Subcutaneous adipose tissue (tissue), 4 donors: ENCODE data around the gene DLG2. TPM values are rescaled to one million over a fixed set of nuclear protein-coding genes. Genes with fewer than 3 reads are reported as not detected.

Source experiments
- total RNA-seq, 4 donors: library from RNA; depleted of rRNA; stranded (reverse); fragments of >200 nt; gene quantifications; one replicate each; pipeline ENCODE4 v1.1.0, GENCODE V29; 2016
- TF ChIP-seq, protein P1 (sequence below): fragments of 450-650 bp; IDR thresholded peaks from one replicate; pipeline ENCODE4 v1.5.1; 2016; ENCODE audit warnings: low read depth, mild to moderate bottlenecking, control low read depth, antibody characterized with exemption, moderate library complexity

DLG2 gene
- total RNA-seq, 4 donors from 2014 or later = 3.6 to 7.0 (median 6.1) TPM

DNA sequence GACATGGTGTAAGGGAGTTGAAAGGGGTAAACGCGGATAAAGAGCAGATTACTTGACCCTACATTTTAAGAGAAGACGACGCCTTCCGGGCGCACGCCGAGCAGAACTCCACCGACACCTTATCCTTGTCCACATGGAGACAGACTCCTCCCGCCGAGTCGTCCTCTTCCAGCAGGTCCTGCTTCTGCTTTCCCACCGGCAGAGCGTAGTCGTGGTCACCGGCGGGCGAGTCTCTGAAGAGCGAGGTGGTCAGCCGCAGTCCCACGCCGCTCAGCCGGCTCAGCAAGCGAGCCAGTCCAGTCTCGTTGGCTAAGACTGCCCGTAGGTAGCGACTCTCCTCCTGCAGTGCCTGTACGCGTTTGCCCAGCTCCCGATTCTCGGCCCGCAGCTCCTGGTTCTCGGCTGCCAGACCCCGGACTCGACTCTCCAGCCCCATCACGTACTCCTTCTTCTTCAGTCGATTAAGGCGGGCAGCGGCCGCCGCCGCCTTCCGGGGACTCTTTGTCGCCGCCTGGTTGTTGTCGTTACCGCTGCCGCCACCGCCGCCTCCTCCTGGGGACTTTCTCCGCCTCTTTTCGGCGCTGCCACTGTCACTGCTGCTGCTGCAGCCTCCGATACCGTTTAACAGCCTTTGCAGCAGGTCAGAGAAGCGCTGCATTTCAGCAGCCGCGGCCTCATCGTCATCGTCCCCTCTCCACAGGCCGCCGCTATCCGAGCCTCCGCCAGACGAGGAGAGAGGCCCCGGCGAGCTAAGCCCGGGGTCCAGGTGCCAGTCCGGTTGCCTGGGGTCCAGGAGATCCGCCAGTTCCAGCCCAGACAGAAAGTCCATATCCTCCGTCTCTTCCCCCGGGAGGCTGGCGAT is 36.8 kb upstream of the DLG2 start:
- TF ChIP-seq, protein P1, sequence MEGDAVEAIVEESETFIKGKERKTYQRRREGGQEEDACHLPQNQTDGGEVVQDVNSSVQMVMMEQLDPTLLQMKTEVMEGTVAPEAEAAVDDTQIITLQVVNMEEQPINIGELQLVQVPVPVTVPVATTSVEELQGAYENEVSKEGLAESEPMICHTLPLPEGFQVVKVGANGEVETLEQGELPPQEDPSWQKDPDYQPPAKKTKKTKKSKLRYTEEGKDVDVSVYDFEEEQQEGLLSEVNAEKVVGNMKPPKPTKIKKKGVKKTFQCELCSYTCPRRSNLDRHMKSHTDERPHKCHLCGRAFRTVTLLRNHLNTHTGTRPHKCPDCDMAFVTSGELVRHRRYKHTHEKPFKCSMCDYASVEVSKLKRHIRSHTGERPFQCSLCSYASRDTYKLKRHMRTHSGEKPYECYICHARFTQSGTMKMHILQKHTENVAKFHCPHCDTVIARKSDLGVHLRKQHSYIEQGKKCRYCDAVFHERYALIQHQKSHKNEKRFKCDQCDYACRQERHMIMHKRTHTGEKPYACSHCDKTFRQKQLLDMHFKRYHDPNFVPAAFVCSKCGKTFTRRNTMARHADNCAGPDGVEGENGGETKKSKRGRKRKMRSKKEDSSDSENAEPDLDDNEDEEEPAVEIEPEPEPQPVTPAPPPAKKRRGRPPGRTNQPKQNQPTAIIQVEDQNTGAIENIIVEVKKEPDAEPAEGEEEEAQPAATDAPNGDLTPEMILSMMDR = no peak

DNA sequence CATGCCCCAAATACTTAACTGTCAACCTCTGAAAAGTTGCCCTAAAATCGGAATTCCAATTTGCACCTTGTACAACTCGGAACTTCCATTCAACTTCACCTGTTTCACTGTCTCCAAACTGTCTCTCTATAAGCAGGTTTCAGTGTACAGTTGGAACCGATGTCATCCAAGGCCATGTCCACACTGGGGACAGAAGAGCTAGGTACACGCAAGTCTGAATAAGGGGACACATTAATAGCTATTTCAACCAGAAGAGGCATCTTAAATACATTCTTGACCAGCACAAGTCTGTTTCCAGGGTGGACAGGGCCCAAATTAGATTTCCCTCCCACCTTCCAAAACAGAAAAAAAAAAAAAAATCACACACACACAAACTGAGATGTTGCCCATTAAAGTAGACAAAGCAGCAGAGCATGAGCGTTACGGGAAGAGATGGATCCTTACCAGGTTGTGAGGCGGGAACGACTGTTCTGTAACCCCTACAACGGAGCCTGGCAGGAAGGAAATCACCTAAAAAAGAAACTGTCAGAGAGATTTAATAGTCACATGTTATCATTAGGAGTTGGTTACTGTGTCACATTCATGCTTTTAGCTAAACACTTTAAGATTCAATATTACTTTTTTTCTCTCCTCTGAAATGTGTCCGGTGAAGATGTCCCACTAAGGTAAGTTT is 36.1 kb upstream of the DLG2 start:
- TF ChIP-seq, protein P1 = no peak

DNA sequence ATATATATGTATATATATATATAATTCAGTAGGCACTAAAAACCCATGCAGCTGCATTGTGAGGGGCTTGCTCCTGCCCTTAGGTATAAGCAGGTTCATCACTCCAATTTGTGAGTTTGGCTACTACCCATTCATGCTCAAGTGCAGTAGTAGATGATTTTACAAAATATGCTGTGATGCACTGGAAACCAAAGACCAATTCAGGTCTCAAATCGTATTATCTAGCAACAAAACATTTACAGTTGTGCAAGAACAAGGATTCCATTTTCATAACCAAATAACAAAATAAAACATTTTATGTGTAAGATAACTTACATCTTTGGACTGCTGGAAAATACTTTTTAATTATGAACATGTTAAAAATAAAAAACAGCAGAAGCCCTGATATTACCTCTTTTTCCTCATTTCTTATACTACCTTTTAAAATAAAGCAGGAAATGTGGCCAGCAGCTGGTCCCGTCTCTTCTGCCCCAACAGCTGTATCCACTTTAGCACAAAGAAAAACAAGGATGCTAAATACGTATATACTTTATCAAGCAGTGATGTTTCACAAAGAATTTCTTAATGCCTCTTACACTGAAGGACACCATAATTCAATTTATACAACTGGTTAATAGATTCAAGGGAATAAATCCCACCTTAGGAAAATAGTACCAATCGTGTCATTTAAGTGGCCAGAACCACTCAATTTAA is 35.0 kb upstream of the DLG2 start:
- TF ChIP-seq, protein P1 = no peak

DNA sequence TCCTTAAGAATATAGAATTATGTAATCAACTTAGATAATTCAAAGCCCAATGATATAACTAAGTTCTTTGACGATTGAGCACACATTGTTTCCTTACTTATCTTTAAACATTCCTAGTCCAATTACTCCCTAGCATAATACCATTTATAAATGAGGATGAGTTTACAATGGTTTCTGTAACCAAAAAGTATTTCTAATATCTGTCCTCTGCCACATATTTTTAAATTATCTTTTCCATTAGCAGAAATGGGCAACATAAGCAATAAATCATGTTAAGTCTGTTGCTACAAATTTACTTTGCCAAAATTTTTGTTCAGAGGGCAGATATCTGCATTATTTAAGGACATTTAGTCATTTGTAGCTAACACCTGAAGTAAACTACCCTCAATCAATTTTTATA is 31.0 kb upstream of the DLG2 start:
- TF ChIP-seq, protein P1 = no peak

DNA sequence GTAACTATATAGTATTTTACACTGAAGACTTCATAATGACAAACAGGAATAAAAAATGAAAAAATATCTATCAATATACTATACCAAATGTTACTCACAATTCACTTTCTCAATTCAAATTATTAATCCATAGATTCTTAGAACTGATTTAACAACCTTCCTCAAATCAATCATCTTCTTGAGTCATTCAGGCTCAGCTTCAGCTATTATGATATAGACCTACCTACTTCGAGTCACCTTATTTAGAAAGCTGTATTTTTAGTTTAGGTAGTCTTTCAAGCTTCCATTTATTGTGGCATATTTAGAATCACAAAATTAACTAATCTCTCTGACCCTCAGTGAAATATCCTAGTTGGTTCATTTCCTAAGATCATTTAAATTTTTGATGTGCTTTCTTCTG is 29.6 kb upstream of the DLG2 start:
- TF ChIP-seq, protein P1 = no peak

DNA sequence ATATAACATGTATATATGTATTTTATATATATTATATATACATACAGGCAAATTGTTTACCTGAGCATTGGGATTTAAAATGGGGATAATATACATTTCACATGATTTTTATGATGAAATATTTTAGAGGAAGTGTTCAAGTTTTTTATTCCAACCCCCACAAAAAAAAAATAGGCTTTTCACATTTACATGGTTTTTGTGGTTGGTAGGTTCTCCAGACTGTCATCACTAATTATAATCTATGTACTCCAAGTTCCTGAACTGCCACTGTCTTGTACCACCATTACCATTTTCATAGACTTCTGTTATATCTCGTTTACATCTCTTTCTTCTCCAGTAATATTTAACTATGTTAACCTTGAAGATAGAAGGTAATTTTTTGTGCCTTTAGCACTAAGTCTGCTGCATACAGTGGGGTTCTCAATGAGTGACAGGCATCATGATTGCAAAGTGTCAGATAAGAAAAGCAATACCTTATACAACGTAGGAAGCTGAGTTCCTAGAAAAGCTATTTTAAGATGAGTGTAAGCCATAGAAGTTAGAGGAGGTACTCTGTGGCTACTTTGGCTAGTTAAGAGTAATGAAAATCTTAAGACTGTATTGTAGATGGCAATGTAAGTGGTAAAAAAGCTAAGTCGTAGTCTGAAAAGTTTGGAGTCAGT is 25.8 kb upstream of the DLG2 start:
- TF ChIP-seq, protein P1 = no peak

DNA sequence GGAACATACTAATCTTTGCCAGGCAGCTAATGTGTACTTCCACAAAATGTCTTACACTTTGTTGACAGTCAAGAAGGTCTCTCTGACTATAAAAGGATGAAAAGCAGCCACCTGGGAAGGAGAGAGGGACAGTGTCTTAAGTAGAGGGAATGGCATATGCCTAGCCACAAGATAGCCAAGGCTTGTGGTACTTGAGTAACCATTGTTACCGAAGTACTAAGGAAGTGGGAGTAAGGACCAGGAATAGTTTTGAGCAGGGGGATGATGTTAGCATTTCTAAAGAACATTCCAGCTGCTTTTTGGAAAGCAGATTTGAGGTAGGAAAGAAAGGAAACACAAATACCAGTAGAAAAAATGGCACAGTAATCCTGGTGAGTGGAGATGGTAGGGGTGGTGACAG is 24.0 kb upstream of the DLG2 start:
- TF ChIP-seq, protein P1 = no peak
